ENCODE results near the gene FAM72D.
"Not testable (repeated sequence)": the region's sequence is repeated elsewhere in the genome, so short reads cannot be mapped to it uniquely, and the experiment has no call there.

FAM72D gene

DNA sequence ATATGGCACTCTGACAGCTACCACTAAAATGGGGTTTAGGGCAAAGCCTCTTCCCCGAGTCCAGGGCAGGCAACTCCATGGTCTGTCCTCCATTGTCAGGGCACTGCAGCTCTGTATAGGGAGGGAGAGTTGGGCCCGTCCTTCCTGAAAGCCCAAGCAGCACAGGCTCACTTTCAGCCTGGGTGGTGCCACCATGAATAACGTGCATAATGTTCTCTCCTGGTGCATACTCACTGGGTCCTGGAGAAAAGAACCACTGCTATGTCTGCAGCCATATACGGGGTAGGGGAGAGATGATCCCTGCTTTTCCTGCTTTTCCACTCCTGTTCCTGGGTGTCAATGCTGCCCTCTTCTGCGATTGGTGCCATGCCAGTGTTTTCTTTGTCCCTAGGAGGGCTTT is 60.1 kb downstream of the FAM72D start:
- DNase-seq, result not testable (repeated sequence)

GRCh38 chr1:145156891-145157610 is 61.3 kb downstream of the FAM72D start:
- DNase-seq, result peak; percentile 3

DNA sequence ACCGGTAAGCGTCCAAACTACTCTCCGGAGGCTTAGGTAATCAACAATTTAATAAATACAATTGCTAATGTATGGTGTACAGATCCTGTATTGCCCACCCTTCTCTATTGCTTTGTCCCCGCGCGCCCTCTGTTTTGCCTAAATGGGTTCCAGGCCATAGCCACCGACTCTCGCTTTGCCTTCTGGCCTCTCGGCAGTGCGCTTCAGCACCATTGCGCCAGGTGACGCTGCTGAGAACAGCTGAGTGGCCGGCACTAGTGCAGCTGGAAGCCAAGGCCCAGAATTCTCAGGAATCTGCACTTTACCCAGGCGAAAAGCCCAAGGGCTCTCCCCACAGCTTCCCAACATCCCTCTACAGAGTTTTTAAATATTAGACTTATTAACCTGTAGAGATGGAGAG is 61.9 kb downstream of the FAM72D start:
- DNase-seq, result not testable (repeated sequence)

- DNase-seq, result not testable (repeated sequence)
Observed at GRCh38 chr1:145161046-145161752, 65.4 kb downstream of the FAM72D start.

All from effector CD8-positive, alpha-beta T cell (primary cell).